Kidney epithelial cell (primary cell): Measurements from ENCODE around the gene COL13A1. TPM values are rescaled to one million over a fixed set of nuclear protein-coding genes. Genes with fewer than 3 reads are reported as not detected.

ENCODE experiments used
- DNase-seq: peaks from one replicate; pipeline ENCODE4 v3.0.0-alpha.2; 2010; ENCODE audit warnings: low read depth
- H3K27me3 ChIP-seq: 2 replicates; pipeline ENCODE4 v1.6.0; 2011; ENCODE audit warnings: low read length; ENCODE audit not compliant: control insufficient read depth, insufficient read depth
- H3K36me3 ChIP-seq: 2 replicates; pipeline ENCODE4 v1.5.1; 2011; ENCODE audit warnings: low read length; ENCODE audit not compliant: control insufficient read depth, insufficient read depth
- H3K4me3 ChIP-seq: 2 replicates; pipeline ENCODE4 v1.5.1; 2011; ENCODE audit warnings: low read depth, mild to moderate bottlenecking, control low read depth, low read length
- CTCF ChIP-seq: IDR thresholded peaks from 2 replicates; pipeline ENCODE4 v1.5.1; 2011; ENCODE audit warnings: mild to moderate bottlenecking, moderate library complexity, low read length, control low read depth, inconsistent platforms; ENCODE audit not compliant: insufficient read depth, poor library complexity, severe bottlenecking
- total RNA-seq: library from RNA; depleted of rRNA; stranded (reverse); fragments of >200 nt; gene quantifications from 2 replicates; pipeline ENCODE4 v1.2.3, GENCODE V29; 2015

COL13A1 gene
- total RNA-seq, 1 donor from 2014 or later: 1.7 TPM

DNA sequence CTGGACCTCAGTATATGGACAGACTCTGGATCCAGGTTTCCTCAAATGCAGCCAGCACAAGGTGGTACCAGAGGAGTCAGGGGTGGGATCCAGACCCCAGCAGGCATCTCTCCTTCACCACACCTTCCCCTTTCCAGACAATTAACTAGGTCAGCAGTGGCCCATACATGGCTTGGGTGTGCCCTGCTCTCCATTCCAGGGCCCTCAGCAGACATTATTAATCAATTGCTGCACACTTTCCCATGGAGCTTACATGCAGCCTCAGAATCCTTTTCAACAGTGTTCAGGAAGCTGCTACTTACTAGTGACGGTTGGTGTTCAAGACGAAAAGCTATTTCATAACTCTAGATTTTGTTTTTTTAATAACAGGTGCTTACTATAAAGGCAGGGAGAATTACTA is 6.0 kb downstream of the COL13A1 start:
- no peak for TF ChIP-seq CTCF
- no peak overlapping the region for H3K4me3 ChIP-seq
- H3K36me3 ChIP-seq: no peaks in the 10 kb centered on the region
- no peak for DNase-seq
- H3K27me3 ChIP-seq: no peaks in the 10 kb centered on the region

DNA sequence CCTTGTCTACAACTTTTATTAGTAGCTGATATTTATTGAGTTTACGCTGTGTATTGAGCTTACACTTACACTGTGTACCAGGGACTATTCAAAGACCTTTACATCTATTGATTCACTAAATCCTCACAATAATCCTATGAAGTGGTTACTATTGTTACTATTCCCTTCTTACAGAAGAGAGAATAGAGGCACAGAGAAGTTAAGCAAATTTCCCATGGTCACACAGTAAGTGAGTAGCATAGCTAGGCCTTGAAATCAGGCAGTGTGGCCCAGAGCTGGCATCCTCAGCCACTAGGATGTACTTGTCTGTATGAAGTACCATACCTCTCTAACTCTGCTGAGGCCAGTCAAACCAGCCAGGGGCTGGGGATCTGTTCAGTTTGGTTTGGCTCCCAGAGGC is 7.6 kb downstream of the COL13A1 start:
- no peak for TF ChIP-seq CTCF
- Histone ChIP-seq H3K4me3 (no peak overlapping the region), H3K27me3 (no peaks in the 10 kb centered on the region), H3K36me3 (no peaks in the 10 kb centered on the region)
- no peak for DNase-seq

GRCh38 chr10:69810097-69810496 is 8.4 kb downstream of the COL13A1 start:
- no peak for DNase-seq
- Histone ChIP-seq H3K4me3 (no peak overlapping the region), H3K27me3 (no peaks in the 10 kb centered on the region), H3K36me3 (no peaks in the 10 kb centered on the region)
- TF ChIP-seq CTCF: no peak

DNA sequence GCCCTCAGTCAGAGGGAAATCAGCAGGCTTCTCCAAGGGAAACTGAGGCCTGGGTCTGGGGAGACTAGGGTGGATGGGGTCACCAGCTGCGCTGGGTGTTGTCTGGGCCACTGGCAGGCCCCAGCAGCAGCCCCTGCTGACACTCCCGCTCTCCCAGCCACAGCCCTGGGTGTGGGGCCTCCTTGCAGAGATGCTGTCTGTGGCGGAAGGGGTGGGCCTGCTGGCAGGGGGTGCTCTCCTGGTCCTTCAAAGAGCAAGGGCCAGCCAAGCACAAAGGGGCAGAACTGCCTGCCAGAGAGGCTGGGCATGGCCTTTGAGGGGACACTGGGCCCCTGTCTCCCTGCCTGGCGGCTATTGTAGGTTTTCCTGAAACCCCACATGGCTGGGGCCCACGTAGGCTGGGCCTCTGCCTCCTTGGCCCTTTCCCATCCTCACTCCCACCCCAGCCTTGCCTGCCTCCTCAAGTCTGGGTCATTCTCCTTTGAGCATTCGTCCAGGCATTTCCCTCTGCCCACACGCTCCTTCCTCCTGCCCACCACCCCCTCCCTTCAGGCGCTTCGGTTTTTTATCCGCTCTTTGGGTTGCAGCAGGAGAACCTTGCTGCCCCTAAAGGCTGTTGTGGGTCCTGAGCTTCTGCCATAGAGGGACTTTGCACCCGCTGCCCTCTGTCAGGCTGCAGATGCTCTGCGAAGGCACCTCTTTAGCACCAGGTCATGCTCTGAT is 9.1 kb downstream of the COL13A1 start:
- DNase-seq: no peak
- no peak for TF ChIP-seq CTCF
- no peak overlapping the region for H3K4me3 ChIP-seq
- no peaks in the 10 kb centered on the region for H3K27me3 ChIP-seq
- H3K36me3 ChIP-seq: no peaks in the 10 kb centered on the region

DNA sequence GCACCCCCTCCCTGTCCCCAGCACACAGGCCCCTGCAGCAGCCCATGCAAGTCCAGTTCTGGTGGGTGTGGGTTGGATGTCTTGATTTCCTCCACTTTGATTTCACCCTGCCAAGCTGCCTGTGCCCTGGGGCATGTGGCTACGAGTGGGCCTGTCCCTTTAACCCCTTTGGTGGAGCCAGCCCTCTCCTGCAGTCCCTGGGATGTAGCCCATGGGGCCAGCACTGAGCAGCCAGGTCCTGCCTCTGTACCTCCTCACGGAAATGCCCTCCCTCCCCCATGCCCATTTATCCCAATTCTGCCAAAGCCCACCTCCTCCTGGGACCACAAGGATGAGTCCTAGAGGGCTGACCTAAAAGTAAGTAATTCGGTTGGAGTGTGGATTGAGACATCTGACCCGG is 11.9 kb downstream of the COL13A1 start:
- DNase-seq: no peak
- H3K36me3 ChIP-seq: no peaks in the 10 kb centered on the region
- no peaks in the 10 kb centered on the region for H3K27me3 ChIP-seq
- H3K4me3 ChIP-seq: no peak overlapping the region
- TF ChIP-seq CTCF: no peak

GRCh38 chr10:69814251-69814650 is 12.5 kb downstream of the COL13A1 start:
- no peak for TF ChIP-seq CTCF
- no peak overlapping the region for H3K4me3 ChIP-seq
- no peaks in the 10 kb centered on the region for H3K27me3 ChIP-seq
- no peak for DNase-seq
- H3K36me3 ChIP-seq: no peaks in the 10 kb centered on the region
